CD4-positive, alpha-beta T cell treated with Interleukin-21 for 1 hour (primary cell): Measurements from ENCODE around the gene TEAD1.

Experiments used
- DNase-seq: peaks from one replicate; pipeline ENCODE4 v3.0.0-alpha.2; 2020

Gene TEAD1

DNA sequence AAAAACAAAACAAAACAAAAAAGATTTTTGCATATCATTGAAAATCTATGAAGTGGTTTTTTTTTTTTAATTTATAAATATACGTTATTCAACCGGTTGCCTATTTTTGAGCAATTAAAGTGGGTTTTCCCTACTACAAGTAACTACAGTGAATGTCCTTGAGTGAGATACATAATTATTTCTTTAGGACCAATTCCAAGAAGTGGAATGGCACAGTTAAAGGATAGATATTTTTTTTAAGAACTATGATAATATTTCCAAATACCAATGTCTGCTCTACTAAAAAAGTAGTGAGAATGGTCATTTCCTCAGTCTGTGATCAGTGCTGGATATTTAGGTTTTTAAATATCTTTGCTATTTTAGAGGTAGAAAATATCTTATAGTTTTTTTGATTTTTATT lies 118.8 kb downstream of the TEAD1 start:
- no peak for DNase-seq

DNA sequence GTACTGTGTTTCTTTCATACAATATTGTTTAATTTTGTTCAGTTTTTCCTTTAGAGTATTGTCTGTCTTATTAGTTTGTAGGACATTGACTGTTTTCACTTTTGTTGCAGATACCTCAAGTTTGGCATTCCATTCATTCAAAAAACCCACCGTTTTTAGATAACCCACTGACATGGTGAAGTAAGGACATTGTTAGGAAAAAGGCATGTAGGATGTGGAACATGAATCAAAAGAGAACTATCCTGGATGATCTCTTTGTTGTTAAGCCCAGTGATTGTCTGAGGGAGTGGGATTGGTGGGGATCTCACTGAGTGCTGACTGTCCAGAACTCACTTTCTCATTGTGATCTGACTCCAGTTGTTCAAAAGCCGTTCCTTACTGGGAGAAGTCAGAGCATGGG lies 119.3 kb downstream of the TEAD1 start:
- DNase-seq: no peak

DNA sequence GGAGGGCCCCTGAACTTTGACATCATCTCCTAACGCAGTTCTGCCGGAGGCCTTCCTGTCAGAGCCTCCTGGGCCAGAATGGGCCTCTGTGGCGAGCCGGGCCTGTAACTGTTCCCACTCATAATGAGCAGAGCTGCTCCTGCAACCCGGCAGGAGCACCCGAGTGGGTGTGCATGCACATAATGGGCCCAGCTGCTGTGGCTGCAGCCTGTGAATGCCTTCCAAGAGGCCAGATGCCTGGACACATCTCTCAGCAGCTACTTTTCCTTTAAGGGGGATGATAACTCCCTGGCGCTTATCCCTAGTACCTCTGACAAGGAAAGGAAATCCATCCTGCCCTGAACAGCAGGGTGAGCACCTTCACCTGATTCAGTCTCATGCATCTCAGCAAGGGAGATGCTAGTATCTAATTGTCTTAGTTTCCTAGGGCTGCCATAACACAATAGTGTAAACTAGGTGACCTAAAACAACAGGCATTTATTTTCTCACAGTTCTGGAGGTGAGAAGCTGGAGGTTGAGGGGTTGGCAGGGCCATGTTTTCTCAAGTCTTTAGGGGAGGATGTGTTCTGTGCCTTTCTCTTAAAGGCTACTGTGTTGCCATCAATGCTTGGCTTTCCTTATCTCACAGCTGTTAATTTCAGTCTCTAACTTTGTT lies 120.5 kb downstream of the TEAD1 start:
- no peak for DNase-seq

DNA sequence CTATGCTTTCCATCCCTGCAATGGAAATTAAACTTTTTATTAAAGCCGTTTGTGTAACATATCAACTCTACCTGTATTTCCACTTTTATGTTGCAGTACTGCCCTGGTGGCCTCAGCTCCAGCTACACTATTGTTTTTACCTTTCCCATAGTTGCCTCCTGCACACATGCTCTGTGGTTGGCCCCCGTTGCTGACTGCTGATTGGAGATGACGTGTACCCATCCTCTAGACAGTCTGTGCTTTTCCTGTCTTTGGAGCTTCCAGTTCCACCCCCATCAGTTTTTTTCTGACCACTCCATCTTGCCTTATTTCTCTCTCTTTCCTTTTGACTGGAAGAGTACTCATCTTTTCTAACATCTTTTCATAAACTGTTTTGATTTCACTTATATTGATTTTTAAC lies 123.8 kb downstream of the TEAD1 start:
- DNase-seq: no peak

DNA sequence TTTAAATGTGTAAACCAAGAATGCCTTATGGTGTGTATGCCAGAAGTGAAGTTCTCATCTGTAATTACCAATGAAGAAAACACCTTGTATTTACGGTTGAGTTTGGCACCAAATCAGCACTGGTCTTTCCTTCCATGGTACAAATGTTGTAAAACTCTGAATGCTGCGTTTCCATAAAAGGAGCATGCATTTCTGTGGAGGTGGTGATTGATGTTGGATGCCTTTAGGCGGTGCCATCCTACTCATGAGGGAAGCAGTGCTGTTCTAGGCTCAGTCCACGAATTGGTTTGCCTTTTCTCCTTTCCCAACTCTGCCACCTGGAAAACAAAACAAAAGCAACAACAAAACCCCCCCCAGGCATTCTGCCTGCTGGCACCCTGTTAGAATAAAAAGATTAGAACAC lies 124.4 kb downstream of the TEAD1 start:
- no peak for DNase-seq

DNA sequence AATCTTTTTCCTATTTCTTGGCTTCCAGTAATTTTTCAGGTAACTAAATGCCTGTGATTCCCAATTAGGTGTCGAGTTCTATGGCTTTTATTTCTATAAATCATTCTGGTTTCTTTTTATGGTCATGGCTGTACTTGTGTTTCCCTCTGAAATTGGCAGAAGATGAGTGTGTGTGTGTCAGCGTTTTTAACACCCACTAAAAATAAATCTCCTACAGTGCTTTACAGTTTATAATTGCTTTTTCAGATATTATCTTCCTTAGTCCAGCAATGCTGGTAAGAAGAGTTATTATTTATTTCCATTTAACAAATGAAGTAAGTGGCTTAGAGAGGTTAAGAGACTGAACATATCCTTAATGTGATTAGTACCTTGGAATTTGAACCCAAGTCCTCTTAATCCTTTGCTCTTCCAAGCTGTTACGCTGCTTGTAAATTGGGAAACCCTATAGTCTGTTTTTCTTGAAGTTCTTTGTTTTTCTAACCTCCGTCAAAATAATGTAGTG lies 125.2 kb downstream of the TEAD1 start:
- DNase-seq: no peak

DNA sequence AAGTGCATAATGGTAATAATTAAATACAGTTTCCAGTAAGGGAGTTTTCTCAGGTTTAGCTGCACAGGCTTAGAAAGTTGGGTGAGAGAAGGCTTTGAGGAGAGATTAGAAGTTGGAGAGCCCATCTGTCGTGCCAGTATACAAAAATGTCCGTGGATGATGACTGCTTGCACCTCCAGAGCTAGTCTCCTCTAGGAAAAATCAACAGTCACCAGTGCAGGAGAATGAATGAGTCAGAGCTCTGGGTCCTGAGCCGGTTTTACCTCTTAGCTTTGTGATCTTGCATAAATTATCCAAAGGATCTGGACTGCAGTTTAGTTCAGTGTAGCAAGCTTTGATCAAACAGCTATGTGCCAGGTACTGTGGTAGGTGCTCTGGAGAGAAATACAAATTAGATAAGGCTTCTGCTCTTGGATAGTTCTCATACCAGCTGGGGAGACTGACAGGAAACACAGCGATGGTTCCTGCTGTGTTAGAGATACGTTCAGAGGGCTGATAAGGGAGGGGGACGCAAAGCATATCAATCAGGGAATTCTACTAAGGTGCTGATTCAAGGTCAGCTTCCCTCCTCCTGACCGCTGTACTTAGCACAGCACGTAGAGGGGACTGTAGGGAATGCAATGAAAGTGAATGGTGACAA lies 125.9 kb downstream of the TEAD1 start:
- no peak for DNase-seq

DNA sequence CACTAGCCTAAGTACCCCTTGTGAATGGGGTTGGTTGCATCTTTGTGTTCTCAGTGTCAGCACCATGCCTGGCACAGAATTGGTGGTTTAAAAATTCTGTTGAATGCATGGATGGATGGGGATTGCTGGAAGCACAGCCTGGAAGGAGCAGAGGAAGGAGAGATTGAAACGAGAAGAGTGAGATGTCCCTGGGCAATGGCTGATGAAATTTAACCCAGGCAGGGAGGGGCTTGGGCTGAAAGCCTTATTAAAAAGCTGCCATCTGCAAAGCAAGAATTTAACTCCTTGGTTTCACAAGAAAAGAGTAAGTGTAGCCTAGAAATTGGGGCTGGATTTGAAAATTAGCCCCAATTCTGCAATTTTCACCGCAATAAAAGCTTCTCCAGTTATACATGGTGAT lies 126.7 kb downstream of the TEAD1 start:
- no peak for DNase-seq

DNA sequence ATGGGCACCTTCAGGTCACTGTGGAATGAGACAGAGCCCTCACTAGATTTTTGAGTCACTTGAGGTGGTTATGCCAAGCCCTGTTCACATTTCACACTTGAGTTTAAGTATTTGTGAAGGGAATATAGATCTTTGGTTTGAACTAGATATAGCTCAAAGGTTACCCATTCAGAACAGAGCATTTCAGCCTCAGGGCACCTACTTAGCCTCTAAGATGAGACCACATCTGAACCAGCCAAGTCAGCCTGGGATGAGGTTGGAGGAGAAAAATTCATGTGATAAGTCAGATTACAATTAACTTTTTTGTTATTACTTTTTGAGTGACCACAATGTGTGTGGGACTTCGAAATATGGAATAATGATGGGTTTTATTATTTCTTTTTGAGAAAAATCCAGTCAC lies 127.8 kb downstream of the TEAD1 start:
- no peak for DNase-seq

DNA sequence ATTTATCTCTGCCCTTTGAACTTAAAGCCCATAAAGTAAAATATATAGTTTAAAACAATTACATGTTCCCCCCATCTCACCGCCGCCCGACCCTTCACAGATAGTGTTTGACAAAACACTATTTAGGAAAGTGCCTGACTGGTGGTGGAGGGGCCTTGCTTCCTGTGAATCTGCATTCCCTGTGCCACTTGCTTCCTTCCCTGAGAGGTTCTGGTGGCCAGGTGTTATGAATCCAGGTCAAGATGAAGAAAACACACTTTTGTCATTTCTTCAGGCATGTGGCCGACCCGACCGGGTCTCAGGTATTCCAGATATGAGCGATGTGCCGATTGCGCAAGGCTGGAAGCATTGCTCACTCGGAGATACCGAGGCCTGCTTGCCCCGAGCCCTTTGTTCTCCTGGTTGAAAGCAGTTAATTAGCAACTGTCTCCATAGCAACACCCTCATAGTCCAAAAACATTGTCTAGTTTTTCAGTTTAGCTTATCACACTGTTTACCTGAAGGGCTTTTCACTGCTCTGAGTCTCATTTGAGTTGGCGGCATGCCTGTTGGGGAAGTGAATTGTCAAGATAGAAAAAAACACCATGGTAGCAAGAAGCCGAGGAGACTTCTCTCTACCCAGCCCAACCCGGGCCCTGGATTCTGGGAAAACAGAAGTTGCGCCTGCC lies 128.3 kb downstream of the TEAD1 start:
- DNase-seq: no peak

DNA sequence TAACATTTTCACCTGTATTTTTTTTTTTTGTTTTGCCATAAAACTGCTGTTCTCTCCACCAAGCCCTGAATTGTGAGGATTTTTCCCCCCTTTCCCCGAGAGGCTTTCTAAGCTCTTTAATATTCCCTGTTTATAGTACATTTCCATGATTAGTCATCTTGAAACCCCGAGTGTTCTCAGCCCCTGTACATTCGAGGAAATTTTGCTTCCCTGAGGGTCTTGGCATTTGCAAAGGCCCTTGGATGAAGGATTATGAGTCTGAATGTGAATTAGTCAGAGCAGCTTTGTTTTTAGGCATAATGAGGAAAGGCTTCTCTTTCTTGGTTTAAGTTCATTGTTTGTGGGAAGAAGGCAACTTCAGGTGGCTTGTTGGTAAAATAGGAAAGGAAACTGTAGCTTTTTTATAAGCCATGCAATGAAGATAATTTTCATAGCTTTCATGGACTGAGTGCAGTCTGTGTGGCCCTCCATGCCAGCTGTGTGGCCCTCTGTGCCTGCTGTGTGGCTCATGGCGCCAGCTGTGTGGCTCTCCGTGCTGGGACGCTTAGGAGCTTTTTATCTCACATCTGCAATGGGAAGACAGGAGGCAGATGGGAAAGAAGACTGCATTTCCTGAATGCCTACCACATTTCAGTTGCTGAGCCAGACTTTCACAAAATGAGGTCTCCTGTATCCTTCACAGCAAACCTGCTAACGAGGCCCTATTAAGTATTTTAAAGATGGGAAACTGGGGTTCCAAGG lies 129.0 kb downstream of the TEAD1 start:
- DNase-seq: no peak

DNA sequence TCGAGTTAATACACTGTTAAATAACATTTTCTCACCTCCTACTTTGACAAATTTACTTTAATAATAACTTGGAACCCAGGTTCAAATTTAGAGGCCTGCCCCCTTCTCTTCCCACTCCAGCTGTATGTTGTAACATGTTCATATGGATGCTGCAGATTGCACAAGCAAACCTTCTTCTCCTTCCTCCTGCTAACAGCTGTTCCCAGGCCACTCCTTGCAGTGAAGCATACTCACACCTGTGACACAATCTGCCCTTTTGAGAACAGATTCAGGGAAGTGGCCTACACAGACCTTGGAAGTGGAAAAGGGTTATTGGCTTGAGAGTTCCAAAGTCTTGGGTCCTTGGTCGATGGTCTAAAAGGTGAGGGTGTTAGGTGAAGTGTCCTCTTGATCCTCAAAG lies 131.9 kb downstream of the TEAD1 start:
- DNase-seq: no peak

DNA sequence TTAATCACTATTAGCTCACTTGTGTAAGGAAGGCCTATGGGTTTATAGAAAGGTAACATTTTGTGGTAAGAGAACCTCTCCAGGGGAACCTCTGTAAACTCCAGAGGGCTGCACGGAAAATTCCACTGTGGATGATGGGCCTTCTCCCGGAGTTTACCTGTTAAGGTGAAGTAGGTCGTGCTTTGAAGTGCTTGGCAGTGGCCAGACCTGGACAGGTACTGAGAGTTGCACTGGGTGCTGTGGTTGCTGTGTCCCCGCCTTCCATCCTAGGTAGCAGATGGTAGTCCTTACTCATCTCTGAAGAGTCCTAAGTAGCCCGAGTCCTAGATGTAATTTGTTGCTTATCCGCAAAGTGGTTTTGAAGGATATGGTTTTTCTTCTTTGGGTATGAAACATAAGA lies 133.4 kb downstream of the TEAD1 start:
- no peak for DNase-seq

DNA sequence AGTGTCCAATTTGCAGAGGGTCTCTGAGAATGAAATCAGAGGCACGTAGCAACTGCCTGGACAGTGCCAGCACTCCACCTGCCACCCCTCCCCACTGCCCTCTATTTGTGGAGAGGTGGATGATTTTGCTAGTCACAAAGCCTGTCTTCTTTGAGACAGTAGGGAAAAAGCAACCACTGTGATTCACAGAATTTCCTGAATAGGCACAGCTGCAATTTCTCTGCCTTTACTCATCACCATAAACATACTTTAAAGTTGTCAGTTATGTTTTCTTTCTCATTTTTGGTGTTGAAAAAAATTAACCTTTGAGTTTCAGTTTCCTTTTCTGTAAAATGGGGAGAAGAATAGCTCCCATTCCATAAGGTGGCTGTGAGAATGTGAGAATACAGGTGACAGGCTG lies 134.3 kb downstream of the TEAD1 start:
- no peak for DNase-seq

DNA sequence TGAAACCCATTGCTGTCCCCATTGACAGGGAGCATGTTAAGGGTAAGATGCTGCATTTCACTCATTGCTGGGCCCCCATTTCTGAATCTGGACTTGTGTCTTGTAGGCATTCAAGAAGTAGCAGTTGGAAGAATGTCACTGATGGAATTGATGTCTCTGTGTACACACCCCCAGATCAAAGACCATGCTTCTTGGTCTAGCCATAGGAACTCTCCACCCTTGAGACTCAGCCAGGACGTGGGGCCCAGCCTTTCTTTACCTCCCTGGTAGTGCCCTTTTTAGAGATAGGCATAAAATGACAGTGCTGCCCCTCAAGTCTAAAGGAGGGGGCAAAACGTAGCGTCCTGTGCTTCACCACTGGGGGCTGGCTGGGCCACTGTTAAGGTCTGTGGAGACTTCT lies 135.1 kb downstream of the TEAD1 start:
- no peak for DNase-seq

DNA sequence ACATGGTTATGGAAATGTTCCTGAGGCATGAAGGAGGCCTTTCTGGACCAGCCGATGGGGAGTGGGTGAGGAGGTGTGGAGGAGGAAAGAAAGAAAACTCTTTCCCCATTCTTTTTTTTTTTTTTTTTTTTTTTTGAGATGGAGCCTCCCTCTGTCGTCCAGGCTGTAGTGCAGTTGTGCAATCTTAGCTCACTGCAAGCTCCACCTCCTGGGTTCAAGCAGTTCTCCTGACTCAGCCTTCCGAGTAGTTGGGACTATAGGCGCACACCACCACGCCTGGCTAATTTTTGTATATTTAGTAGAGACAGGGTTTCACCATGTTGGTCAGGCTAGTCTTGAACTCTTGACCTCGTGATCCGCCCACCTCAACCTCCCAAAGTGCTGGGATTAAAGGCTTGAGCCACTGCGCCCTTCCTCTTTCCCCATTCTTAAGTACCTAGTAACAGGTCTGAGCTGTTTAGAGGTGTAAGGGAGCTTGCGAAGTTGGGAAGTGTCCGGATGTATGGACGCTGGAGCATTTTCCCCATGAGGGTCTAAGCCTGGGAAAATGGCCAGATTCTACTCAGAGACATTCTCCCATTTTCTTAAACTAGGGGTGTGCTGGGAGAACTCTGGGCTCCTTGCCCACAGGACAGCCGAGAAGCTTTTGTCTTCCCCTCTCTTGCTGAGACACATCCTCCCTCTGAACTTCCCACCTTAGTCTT lies 135.8 kb downstream of the TEAD1 start:
- DNase-seq: no peak

DNA sequence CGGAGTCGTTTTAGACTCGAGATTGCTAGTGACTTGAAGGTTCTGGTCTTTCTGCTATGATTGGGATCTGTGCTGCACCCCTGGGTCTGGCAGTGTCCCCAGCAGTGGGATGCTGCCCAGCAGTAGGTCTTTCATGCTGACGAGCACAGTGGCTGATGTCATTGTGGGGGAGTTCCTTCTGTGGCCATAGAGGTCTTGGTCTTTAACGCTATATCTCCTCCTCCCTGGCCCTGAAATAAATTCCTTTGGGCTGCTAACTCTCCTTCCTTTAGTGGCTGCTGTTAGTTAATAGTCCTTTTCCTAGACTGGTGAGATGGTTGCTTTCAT lies 136.3 kb downstream of the TEAD1 start:
- DNase-seq: no peak

DNA sequence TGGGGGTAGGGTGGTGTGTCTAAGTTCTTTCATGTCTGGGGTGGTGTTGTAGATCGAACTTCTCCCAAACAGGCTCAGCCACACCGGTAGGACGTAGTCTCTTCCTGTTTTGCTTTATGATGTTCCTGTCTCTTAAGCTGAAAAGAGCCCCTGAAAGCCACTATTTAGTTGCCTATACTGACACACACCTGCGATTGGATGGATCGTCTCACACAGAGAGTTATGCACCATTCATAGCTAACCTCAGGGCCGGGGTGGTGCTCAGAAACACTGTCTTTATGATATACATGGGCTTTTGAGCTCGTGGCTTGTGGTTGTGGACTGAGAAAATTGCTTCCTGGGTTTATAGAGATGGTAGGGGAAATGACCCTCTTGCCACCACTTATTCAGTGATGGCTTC lies 137.6 kb downstream of the TEAD1 start:
- no peak for DNase-seq

DNA sequence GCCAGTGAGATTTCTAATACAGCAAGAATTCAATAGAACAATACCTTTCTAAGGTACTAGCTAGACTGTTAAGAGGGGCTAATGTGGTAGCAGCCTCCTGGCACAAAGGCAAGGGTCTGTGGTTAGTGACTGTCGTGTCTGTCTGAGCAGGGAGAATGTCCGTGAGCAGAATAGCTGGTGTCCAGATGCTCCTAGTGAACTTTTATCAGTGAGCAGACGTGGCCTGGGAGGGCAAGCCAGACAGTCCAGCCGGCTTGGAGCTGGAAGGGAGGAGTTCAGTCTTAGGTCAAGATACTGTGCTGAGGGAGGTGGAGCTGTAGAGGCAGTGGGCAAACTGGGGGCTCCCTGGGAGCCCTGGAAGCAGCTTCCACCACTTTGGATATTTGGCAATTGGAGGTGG lies 138.6 kb downstream of the TEAD1 start:
- DNase-seq: no peak

DNA sequence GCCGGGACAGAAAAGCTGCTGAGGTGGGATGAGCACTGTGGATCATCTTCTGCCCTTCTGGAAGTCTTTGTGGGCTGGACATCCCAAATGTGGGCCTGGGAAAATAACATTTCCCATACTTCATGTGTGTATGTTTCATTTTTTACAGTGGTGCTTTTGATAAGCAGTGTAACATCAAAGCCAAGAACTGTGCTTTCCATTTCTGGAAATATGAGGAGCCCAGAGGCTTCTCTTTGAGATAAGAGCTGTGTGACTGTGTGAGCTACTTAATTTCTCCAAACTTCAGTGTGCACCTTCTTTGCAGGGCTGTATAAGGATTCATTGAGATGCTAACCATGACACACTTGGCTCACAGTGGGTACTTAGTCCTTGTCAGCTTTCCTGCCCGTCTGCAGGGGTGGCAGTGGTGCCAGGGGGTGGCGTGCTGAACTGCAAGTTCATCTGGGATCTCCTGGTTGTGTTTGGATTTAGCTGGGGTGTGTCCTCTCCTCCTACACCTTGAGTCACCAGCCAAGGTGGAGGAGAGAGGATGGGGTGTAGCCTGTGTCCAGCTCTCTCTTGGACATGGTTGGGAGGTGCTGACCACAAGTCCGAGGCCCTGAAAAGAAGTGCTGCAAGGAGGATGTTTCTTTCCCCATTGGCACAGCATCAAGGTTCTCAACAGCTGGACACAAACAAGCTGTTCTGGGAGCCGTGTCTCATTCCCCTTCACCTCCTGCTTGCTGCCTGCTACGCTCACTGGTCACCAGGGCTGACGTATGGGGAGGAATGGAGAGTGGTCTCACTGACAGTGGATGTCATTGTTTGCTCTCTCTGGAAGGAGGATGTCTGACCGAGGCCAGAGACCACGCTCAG lies 139.4 kb downstream of the TEAD1 start:
- no peak for DNase-seq

DNA sequence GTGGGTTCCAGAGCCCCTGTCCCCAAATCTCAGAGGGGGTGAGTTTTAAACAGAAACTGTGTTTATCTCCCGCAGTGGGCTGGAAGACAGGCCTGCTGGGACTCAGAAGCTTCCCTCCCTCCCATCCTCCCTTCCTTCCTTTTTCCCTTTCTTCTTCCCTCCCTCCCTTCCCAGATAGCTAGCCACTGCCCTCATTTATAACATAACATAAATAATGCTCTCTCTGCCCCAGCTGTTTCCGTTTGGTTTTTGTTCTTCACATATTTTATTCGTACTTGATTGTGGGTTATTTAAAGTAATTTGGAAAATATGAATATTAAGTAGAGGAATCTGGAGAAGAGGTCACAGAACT lies 140.9 kb downstream of the TEAD1 start:
- DNase-seq: no peak

DNA sequence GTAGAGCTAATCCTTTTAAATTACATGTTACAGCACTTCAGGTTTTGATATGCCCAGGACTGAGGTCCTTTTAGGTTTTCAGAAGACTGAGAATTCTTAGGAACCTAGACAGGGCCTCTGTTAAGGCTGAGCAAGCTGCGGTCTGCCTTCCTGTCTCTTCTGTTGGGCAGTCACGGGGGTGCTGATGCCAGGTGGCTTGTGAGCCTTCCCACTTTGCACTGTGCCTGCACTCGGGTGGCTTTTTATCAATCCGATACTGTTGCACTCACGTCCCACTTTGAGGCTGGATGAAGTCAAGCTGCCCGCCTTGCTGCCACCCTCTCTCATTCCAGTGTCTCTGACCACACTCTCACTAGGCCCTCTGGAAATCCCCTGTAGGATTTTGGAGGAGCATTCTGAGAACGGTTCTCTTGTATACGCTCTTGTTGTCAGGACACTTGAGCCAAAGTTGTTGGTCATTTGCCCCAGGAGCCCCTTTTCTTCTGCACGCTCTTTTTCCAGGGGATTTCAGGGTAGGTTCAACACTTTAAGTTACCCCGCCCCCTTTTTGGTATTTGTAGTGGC lies 141.8 kb downstream of the TEAD1 start:
- DNase-seq: no peak
